Colon (tissue), 2 donors: ENCODE measurements around the gene SLC9C1.

Experiments used
- FAIRE-seq: peaks from 2 replicates; lab custom pipeline; 2012; peaks lifted over from hg19 to GRCh38; lab: Jason Lieb, UNC
- donor health status: control.
- donor health status: control.

Gene SLC9C1

GRCh38 chr3:112130638-112130993 lies 163.4 kb downstream of the SLC9C1 start:
- no peak for FAIRE-seq

- FAIRE-seq, result no peak
Measured at GRCh38 chr3:112129925-112130637, 163.9 kb downstream of the SLC9C1 start.

- FAIRE-seq, result no peak
Measured at GRCh38 chr3:112128843-112129727, 164.9 kb downstream of the SLC9C1 start.

- no peak for FAIRE-seq
Measured at GRCh38 chr3:112127522-112128494, 166.2 kb downstream of the SLC9C1 start.

GRCh38 chr3:112126511-112126911 lies 167.5 kb downstream of the SLC9C1 start:
- FAIRE-seq, result no peak

GRCh38 chr3:112124907-112125607 lies 169.0 kb downstream of the SLC9C1 start:
- FAIRE-seq, result no peak

GRCh38 chr3:112123548-112123947 lies 170.5 kb downstream of the SLC9C1 start:
- FAIRE-seq, result no peak

GRCh38 chr3:112122870-112123269 lies 171.1 kb downstream of the SLC9C1 start:
- no peak for FAIRE-seq

- FAIRE-seq, result no peak
Measured at GRCh38 chr3:112121577-112122547, 172.2 kb downstream of the SLC9C1 start.

- FAIRE-seq, result no peak
Measured at GRCh38 chr3:112119962-112120836, 173.8 kb downstream of the SLC9C1 start.

- no peak for FAIRE-seq
Measured at GRCh38 chr3:112117841-112118571, 176.0 kb downstream of the SLC9C1 start.

GRCh38 chr3:112117415-112117814 lies 176.6 kb downstream of the SLC9C1 start:
- no peak for FAIRE-seq

- FAIRE-seq, result no peak
Measured at GRCh38 chr3:112116748-112117186, 177.2 kb downstream of the SLC9C1 start.

GRCh38 chr3:112115806-112116383 lies 178.1 kb downstream of the SLC9C1 start:
- FAIRE-seq, result no peak

- no peak for FAIRE-seq
Measured at GRCh38 chr3:112115161-112115739, 178.8 kb downstream of the SLC9C1 start.

GRCh38 chr3:112114576-112115160 lies 179.3 kb downstream of the SLC9C1 start:
- no peak for FAIRE-seq

- no peak for FAIRE-seq
Measured at GRCh38 chr3:112111785-112112402, 182.1 kb downstream of the SLC9C1 start.
